HS-5 (cell line): Measurements from ENCODE around the gene ATG9B.

Source experiments
- DNase-seq: peaks from one replicate; pipeline ENCODE4 v3.0.0-alpha.2; 2012; ENCODE audit warnings: low read depth

The ATG9B gene

DNA sequence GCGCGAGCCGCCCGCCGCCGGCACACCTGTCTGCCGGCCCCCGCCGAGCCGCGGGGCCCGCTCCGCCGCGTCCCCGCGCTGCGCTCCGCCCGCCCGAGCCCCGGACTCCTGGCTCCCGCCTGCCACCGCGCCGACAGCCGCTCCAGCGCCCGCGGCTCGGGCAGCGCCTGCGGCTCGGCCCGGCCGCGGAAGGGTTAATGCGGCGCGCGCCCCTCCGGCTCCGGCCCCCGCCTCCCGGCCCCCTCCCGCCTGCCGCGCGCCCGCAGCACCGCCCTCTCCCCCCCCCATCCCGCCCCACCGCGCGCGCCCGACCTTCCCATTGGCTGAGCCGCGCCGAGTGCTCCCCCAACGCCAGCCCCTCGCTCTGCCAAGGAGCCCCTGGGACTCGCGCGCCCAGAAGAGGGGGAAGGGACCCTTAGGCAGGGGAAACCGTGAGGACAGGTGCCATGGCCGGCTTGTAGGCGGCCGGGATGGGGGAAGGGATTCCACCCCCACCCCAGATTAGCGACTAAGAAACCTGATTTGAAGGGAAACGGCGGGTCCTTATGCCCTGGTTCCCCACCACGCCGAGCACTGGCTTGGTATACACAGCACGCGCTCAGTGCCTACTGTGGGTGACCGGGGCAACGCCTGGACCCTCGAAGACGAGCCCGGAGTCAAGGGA, 46.0 kb downstream of the ATG9B start, which contains the start of gene KCNH2:
Gene KCNH2, minus strand, starts transcription at position 196 of the 664 bp plus-strand sequence. CDS start 408 bp downstream, outside the sequence.
- no peak for DNase-seq

GRCh38 chr7:150977382-150978125, 46.7 kb downstream of the ATG9B start:
- no peak for DNase-seq

- DNase-seq, result no peak
Measured at GRCh38 chr7:150976529-150977381, 47.5 kb downstream of the ATG9B start.

- no peak for DNase-seq
Measured at GRCh38 chr7:150975536-150976319, 48.6 kb downstream of the ATG9B start.

- no peak for DNase-seq
Measured at GRCh38 chr7:150974468-150975391, 49.6 kb downstream of the ATG9B start.

DNA sequence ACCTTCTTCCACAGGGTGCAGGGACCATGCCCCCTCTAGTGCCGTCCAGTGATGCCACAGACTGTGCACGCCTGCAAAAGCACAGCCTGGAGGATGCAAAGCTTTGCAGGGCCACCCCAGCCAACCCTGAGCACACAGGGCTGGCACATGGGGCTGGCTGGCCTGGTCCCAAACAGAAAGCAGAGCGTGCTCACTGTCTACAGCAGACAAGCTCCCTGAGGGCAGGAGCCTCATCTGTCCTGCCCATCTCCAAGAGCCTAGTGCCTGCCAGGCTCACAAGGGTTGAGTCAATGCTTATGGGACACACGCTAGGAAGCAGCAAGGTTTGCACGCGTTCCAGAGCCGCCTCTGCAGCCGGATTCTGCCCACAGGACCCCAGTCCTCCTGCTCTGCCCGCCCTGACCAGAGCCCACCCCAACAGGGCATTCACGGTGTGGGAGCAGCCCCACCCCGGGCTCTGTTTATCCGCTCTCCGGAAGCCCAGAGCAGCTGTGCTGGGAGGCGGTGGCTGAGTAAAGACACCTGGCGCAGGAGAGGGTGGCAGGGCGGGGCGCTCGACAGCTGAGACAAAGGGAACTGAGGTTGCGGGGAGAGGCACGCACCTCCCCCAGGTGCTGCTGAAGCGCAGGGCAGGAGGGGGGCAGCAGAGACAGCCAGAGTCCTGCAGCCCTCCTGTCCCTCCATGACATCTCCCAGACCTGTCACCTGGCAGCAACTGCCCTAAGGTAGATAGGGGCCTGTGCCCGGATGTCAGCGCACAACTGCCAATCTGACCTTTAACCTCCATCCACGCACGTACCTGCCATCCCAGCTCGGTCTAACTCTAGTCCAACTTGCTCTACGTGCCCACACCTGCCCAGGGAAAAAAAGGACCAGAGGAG, 50.5 kb downstream of the ATG9B start:
- no peak for DNase-seq

- no peak for DNase-seq
Measured at GRCh38 chr7:150972741-150973140, 51.6 kb downstream of the ATG9B start.

- DNase-seq, result no peak
Measured at GRCh38 chr7:150972023-150972468, 52.2 kb downstream of the ATG9B start.

DNA sequence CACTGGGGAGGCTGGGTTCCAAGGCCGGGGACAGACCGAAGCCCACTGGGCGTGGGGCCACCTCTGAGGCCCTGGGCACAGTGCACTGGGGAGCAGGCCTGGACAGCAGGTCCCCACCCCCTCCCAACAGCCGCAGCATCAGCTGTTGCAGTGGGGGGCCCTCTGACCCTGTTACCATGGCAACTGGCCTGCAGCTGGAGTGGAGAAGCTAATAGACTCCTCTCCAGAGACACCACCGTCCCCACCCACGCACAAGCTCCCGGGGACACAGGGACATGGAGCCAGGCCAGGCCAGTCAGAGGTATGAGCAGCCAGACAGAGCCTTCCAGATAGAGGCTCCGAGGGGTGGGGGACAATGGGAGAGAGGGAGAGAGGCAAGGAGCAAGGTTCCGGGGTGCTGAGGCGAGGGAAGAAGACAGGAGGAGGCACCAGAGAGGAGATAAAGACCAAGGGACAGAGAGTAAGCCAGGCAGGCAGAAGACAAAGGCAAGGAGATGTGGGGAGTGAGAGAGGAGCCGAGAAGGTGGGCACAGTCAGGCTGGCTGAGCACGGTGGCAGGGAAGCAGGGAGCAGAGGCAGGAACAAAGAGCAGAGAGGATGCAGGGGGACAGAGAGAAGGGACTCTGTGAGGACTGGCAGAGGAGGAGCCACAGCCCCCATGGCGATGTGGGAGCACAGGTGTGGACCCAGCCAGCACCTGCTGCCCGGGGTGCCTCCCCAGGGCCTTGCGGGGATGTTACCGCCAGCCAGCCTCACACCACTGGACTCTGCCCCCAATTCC, 52.9 kb downstream of the ATG9B start:
- DNase-seq, result no peak

DNA sequence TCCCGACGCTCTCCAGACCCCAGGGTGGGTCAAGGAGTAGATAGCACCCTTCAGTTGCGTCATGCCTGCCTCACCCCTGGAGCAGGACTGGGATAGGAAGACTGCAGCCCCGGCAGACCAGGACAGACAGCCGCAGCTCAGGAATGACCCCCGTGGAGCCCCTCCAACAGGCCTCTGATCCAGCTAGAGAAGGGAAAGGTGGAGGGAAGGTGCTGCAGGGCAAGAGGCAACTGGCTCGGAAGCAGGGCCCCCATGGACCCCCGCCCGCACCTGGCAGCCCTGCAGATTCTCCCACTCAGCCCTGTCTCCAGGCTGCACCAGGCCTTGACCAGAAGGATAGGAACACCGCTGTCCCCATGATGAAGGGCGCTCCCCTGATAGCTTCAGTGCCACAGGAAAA, 53.9 kb downstream of the ATG9B start:
- DNase-seq, result no peak

DNA sequence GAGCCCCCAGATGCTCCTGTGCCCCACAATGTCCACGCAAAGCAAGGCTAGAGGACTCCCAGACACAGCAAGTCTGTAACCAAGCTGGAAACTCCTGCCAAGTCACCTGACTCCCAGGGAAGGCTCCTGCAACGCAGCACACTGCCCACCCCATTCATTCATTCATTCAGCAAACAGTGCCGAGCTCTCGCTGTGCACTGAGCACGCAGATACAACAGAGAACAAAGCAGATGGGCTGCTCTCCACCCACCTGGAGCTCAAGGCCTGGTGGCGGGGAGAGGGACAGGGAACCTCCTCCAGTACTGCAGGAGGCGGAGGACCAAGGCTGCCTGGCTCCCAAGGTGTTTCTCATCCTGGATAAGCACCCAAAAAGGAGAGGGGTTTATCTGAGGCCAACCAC, 54.8 kb downstream of the ATG9B start:
- no peak for DNase-seq

DNA sequence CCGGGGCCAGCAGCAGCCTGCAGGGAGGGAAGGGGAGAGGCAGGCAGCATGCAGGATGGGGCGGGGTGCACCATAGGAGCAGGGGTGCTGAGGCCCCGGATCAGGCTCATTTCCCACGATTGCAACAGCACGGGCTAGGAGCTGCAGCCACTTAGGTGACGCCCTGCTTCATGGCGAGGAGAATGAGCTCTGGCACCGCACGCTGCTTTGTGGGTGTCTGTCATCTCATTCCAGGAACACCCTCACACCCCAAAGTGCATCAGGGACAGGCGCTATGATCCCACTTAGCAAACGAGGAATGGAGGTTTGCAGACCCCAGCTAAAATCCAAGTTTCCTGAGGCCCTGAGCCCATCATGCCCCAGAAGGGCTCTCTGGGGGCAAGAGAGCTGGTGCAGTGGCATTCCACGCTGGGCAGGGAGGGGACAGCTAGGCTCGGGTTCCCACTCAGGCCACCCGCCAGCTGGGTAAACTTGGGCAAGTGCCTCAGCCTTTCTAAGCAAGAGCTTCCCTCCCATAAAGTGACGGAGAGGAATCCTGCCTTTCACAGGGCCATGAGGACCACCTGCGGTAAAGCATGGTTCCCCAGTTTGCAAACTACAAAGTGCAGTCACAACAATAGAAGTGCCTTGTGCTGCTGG, 55.4 kb downstream of the ATG9B start:
- DNase-seq, result no peak

GRCh38 chr7:150968056-150968733, 56.1 kb downstream of the ATG9B start:
- DNase-seq, result no peak

DNA sequence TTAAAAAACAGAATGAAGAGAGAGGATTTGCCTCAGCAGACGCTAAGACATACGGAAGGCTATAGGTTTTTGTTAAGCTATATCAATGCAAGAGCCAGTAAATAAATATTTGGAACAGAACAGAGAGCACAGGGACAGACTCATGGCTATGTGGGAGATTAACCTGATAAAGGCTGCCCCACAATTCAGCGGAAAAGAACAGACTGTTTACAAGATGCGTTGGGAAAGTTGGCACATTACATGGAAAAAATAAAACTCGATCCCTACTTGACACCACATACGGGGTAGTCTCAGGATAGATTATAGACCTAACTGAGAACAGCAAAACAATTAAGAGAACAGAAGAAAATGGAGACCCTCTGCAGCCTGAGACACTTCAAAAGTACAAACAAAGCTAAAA, 56.9 kb downstream of the ATG9B start:
- DNase-seq, result no peak

DNA sequence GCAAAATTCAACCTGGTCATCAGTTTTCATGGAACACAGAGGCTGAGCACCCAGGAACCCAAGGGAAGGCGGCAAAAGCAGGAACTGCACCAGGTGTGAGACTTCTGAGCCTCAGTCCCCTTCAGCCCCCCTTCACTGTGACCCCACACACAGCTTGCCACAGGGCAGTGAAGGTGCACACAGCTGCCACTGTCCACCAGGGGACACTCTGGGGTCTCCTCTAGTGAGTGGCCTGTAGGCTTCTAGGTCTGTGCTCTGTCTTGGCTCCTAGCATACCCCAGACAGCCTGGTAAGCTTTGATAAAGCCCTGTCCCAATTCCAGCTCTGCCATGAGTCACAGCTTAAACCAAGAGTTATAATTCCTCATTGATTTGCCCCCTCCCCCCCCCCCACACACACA, 58.3 kb downstream of the ATG9B start:
- DNase-seq, result no peak

DNA sequence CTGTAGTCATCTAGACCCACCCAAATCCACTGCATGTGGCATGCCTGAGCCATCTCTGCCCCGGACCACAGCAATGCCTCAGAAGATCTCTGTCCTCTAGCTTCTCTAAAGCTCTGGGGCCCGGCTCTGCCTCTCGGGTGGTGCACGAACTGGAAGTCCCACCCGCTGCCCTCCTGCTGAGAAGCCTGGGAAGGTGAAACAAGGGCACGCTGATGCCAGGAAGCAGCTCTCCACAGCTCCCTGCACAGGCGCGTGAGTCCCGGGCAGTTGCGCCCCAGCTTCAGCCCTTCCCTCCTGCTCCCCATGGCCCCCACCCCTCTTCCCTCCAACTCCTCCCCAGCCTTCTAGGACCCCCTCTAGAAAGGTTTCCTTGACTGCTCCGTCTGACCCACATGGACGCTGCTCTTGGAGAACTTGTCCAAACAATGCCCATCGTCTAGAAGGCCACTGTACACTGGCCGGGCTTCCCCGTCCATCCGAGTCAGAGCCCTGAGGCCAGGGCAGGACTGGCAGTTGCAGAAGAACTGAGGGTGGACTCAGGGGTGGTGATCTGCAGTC, 58.9 kb downstream of the ATG9B start:
- DNase-seq, result no peak
